HepG2 (cell line): Measurements from ENCODE around the gene NEAT1. TPM values are rescaled to one million over a fixed set of nuclear protein-coding genes. Genes with fewer than 3 reads are reported as not detected.

Experiments used
- ARHGAP35 ChIP-seq: sonication (generic); formaldehyde crosslinking; IDR thresholded peaks from 2 replicates; pipeline ENCODE4 v1.9.0; 2022; ENCODE audit warnings: mild to moderate bottlenecking, inconsistent platforms, moderate library complexity, missing genetic modification reagents, borderline replicate concordance
- CBX2 ChIP-seq, 2 experiments: fragments of 200-600 bp in 1 of 2; sonication (generic); formaldehyde crosslinking in 1 of 2; IDR thresholded peaks; 2 replicates each; pipeline versions ENCODE4 v1.7.0 to v1.8.1; 2018 to 2022; ENCODE audit warnings: low read depth in 2 of 2, low read length in 1 of 2, mild to moderate bottlenecking in 1 of 2, missing genetic modification reagents in 1 of 2
- FOXC1 ChIP-seq: sonication (generic); formaldehyde crosslinking; IDR thresholded peaks from 2 replicates; pipeline ENCODE4 v1.8.0; 2022; ENCODE audit warnings: mild to moderate bottlenecking, missing genetic modification reagents, borderline replicate concordance
- HDAC2 ChIP-seq: sonication (generic); formaldehyde crosslinking; IDR thresholded peaks from 2 replicates; pipeline ENCODE4 v1.4.0; 2020; ENCODE audit warnings: missing genetic modification reagents
- KAT2B ChIP-seq: fragments of 150-350 bp; IDR thresholded peaks from 2 replicates; pipeline ENCODE4 v1.6.1; 2014; ENCODE audit warnings: low read depth, low read length, borderline replicate concordance
- MED8 ChIP-seq: sonication (generic); formaldehyde crosslinking; IDR thresholded peaks from 2 replicates; pipeline ENCODE4 v1.8.1; 2023; ENCODE audit warnings: mild to moderate bottlenecking, missing genetic modification reagents; ENCODE audit not compliant: insufficient replicate concordance
- MIER2 ChIP-seq: IDR thresholded peaks from 2 replicates; pipeline ENCODE4 v1.6.1; 2016; ENCODE audit warnings: missing biosample characterization, missing genetic modification reagents
- NR3C1 ChIP-seq: sonication (generic); formaldehyde crosslinking; IDR thresholded peaks from 2 replicates; pipeline ENCODE4 v1.4.0; 2020; ENCODE audit warnings: missing genetic modification reagents
- NRL ChIP-seq: sonication (generic); formaldehyde crosslinking; IDR thresholded peaks from 2 replicates; pipeline ENCODE4 v1.5.0; 2020; ENCODE audit warnings: missing genetic modification reagents, mild to moderate bottlenecking, moderate library complexity, borderline replicate concordance
- PAXIP1 ChIP-seq: sonication (generic); formaldehyde crosslinking; conservative IDR thresholded peaks from 2 replicates; pipeline ENCODE4 v1.4.0; 2020; ENCODE audit warnings: mild to moderate bottlenecking, missing genetic modification reagents, moderate library complexity
- SP2 ChIP-seq: sonication (generic); formaldehyde crosslinking; IDR thresholded peaks from 2 replicates; pipeline ENCODE4 v1.5.1; 2020; ENCODE audit warnings: mild to moderate bottlenecking, missing genetic modification reagents
- XBP1 ChIP-seq: sonication (generic); formaldehyde crosslinking; IDR thresholded peaks from 2 replicates; pipeline ENCODE4 v1.5.0; 2020; ENCODE audit warnings: missing genetic modification reagents
- ZFAT ChIP-seq: sonication (generic); formaldehyde crosslinking; conservative IDR thresholded peaks from 2 replicates; pipeline ENCODE4 v1.8.1; 2023; ENCODE audit warnings: missing genetic modification reagents, inconsistent platforms
- ZNF230 ChIP-seq: sonication (generic); formaldehyde crosslinking; IDR thresholded peaks from 2 replicates; pipeline ENCODE4 v1.4.0; 2020; ENCODE audit warnings: mild to moderate bottlenecking, missing genetic modification reagents
- ZNF280B ChIP-seq: sonication (generic); formaldehyde crosslinking; IDR thresholded peaks from 2 replicates; pipeline ENCODE4 v1.5.0; 2020; ENCODE audit warnings: missing genetic modification reagents, mild to moderate bottlenecking, borderline replicate concordance
- ZNF550 ChIP-seq: sonication (generic); formaldehyde crosslinking; IDR thresholded peaks from 2 replicates; pipeline ENCODE4 v1.4.0; 2020; ENCODE audit warnings: mild to moderate bottlenecking, missing genetic modification reagents, borderline replicate concordance
- ZNF569 ChIP-seq: sonication (generic); formaldehyde crosslinking; IDR thresholded peaks from 2 replicates; pipeline ENCODE4 v1.5.0; 2020; ENCODE audit warnings: mild to moderate bottlenecking, missing genetic modification reagents, moderate library complexity, borderline replicate concordance
- ZNF720 ChIP-seq: sonication (generic); formaldehyde crosslinking; IDR thresholded peaks from 2 replicates; pipeline ENCODE4 v1.4.0; 2020; ENCODE audit warnings: missing genetic modification reagents
- ZNF775 ChIP-seq: sonication (generic); formaldehyde crosslinking; IDR thresholded peaks from 2 replicates; pipeline ENCODE4 v1.4.0; 2020; ENCODE audit warnings: missing genetic modification reagents, mild to moderate bottlenecking, moderate library complexity, borderline replicate concordance
- polyA plus RNA-seq, 8 experiments: library from polyadenylated mRNA; depleted of rRNA in 3 of 8; stranded (reverse) in 7 of 8; unstranded in 1 of 8; fragments of >200 nt; fragmentation: Illumina TruSeq in 4 of 8; extraction: Trizol in 4 of 8; gene quantifications; 2 replicates each; pipeline versions ENCODE4 v1.2.1 to v1.2.3, GENCODE V29; 2011 to 2016; ENCODE audit warnings: low read depth in 4 of 8, missing spikeins in 1 of 8, mixed read lengths in 1 of 8; ENCODE audit not compliant: insufficient read depth in 1 of 8
- total RNA-seq, 5 experiments: library from RNA; depleted of rRNA; stranded (reverse); fragments of >200 nt; fragmentation: Illumina TruSeq; extraction: Trizol; gene quantifications; 2 replicates each; pipeline ENCODE4 v1.2.3, GENCODE V29; 2016; ENCODE audit warnings: low read depth in 1 of 5
- TF ChIP-seq, protein P1 (sequence below): sonication (generic); formaldehyde crosslinking; IDR thresholded peaks from 2 replicates; pipeline ENCODE4 v1.5.0; 2020; ENCODE audit warnings: missing genetic modification reagents
- TF ChIP-seq, protein P2 (sequence below): sonication (generic); formaldehyde crosslinking; IDR thresholded peaks from 2 replicates; pipeline ENCODE4 v1.4.0; 2020; ENCODE audit warnings: missing genetic modification reagents, borderline replicate concordance

NEAT1 gene
- total and polyA plus RNA-seq, 2 of the 13 experiments (the other 11 are each of a cell fraction or from before 2014, with no cell fraction given) = 20.5 to 41.2 TPM

GRCh38 chr11:65479184-65480145 lies 56.9 kb downstream of the NEAT1 start (continued):
- TF ChIP-seq CBX2 (IDR thresholded peaks at IDR 0.05; ENCODE audit: low read depth, low read length) (no peak), CBX2 (CRISPR knock-in tag; IDR thresholded peaks at IDR 0.05; ENCODE audit: low read depth) (no peak), ZNF569 (CRISPR knock-in tag) (no peak), NRL (0 out of 2 replicates have a peak, but pooled peaks have one; percentile 54), ZNF720 (no peak), ARHGAP35 (CRISPR knock-in tag) (no peak), KAT2B (no peak), ZNF775 (CRISPR knock-in tag) (no peak), NR3C1 (CRISPR knock-in tag) (no peak), HDAC2 (peak; percentile 41), SP2 (CRISPR knock-in tag) (no peak), XBP1 (CRISPR knock-in tag) (no peak), FOXC1 (no peak), ZNF230 (CRISPR knock-in tag) (0 out of 2 replicates have a peak, but pooled peaks have one; percentile 70), PAXIP1 (CRISPR knock-in tag) (no peak), ZNF550 (CRISPR knock-in tag) (no peak), MIER2 (CRISPR knock-in tag) (0 out of 2 replicates have a peak, but pooled peaks have one; percentile 41), ZNF280B (peak; percentile 53; the same call in 1 of the 2 replicates), ZFAT (CRISPR knock-in tag) (no peak), MED8 (no peak)
- TF ChIP-seq, protein P1, sequence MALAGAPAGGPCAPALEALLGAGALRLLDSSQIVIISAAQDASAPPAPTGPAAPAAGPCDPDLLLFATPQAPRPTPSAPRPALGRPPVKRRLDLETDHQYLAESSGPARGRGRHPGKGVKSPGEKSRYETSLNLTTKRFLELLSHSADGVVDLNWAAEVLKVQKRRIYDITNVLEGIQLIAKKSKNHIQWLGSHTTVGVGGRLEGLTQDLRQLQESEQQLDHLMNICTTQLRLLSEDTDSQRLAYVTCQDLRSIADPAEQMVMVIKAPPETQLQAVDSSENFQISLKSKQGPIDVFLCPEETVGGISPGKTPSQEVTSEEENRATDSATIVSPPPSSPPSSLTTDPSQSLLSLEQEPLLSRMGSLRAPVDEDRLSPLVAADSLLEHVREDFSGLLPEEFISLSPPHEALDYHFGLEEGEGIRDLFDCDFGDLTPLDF (CRISPR knock-in tag) = no peak
- TF ChIP-seq, protein P2, sequence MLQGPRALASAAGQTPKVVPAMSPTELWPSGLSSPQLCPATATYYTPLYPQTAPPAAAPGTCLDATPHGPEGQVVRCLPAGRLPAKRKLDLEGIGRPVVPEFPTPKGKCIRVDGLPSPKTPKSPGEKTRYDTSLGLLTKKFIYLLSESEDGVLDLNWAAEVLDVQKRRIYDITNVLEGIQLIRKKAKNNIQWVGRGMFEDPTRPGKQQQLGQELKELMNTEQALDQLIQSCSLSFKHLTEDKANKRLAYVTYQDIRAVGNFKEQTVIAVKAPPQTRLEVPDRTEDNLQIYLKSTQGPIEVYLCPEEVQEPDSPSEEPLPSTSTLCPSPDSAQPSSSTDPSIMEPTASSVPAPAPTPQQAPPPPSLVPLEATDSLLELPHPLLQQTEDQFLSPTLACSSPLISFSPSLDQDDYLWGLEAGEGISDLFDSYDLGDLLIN = no peak
